DLD1 (cell line): ENCODE data around the gene MS4A12.
"Not testable (repeated sequence)": the region's sequence is repeated elsewhere in the genome, so short reads cannot be mapped to it uniquely, and the experiment has no call there.

Experiments used
- in situ Hi-C: cut with HindIII; loops from 2 replicates; pipeline ENCODE4 v1.10.0; 2017; ENCODE audit warnings: low sequenced_read_pairs

Gene MS4A12, protein sequence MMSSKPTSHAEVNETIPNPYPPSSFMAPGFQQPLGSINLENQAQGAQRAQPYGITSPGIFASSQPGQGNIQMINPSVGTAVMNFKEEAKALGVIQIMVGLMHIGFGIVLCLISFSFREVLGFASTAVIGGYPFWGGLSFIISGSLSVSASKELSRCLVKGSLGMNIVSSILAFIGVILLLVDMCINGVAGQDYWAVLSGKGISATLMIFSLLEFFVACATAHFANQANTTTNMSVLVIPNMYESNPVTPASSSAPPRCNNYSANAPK

DNA sequence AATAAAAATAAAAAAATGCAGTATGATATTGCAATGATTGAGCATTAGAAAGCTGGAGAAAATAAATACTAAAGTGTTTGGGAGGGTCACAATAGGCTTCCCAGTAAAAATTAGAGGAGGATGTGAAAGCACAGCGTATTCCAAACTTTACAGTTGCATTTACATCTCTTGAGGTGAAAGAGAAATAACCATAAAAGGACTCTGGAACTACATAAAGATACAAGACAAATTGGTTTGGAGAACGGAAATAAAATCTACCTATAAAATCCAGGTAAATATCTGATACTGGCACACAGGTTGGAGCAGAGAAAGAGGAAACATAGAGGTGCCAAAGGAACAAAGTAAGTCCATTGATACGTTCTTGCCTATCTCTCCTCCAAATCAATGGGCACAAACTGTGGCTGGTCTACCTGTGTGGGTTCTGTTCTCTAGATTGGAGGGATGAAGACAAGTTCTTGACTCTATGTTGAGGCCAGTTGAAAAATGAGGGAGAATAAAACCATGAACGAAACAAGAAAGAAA lies at the start of gene MS4A12:
Gene MS4A12 (plus strand): TSS at position 291 of the 522 bp plus-strand sequence. CDS start 4,541 bp downstream, outside the sequence.
- in situ Hi-C loops = no loop called here

DNA sequence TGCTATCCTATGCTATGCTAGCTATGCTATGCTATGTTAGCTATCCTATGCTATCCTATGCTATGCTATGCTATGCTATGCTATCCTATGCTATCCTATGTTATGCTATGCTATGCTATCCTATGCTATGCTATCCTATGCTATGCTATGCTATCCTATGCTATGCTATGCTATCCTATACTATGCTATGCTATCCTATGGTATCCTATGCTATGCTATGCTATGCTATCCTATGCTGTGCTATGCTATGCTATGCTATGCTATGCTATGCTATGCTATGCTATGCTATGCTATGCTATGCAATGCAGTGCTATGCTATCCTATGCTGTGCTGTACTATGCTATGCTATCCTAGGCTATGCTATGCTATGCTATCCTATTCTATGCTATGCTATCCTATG lies 45.5 kb upstream of the MS4A12 start:
- in situ Hi-C loops = no loop called here

DNA sequence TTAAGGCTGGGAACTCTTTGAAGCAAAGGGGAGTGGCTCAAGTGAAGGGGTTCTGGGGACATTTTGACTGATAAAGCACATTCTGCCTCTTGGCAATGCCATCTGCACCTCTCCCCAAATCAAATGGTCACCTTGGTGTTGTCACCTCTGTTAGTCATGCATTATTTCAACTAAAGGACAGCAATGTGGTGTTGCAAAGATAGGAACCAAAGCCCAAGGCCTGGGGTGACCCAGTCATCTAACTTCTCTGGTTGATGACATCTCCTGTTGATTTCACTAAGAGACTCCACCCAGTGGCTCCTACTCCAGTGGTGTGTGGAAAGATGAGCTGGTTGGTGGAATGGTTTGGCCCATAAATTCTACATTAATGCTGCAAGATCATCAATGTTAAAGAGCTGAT lies 44.7 kb upstream of the MS4A12 start:
- in situ Hi-C loops = no loop called here

- in situ Hi-C loops = not testable (repeated sequence)
These were observed 41.4 kb upstream of the MS4A12 start for GRCh38 chr11:60451185-60451584.

DNA sequence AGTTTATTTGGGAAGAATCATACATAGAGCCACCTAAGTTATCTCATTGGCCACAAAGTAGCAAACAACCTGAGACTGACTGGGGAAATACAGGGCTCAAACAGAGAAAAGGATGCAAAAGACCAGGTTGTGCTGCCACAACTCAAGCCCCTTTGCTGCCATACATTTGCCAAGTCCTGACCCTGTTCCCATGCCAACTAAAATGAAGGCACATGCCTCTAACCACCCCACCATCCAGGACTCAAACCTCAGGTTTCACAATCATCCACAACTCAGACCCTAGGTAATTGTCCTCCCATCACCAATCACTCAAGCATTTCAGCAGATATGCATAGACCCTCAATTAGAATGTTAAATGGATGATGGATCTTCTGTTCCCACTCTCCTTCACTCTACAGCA lies 38.4 kb upstream of the MS4A12 start:
- in situ Hi-C loops = no loop called here

DNA sequence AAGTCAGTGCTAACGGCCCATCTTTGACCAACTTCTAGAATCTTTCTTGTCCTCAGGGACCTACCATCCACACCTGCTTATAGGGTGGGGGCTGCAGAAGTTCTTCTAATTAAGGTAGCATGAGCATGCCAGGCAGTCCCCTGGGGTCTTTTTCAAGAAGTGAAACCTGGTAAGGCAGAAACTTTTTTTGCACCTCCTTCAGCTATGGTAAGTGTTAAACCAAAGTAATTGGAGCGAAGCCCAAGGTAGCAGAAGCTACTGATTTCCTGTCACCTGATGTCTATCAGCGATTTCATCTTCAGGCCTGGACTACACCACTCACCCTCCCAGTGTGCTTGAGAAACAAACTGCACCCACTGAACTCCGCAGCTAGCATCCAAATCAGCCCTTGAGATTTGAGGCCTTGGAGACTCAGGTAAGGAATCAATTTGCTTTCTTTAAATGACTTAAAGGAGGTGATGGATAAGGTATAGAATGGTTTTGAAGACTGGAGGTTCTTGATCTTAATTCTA lies 37.0 kb upstream of the MS4A12 start, which contains the start of gene MS4A1:
Gene MS4A1 (plus strand): TSS at position 317 of the 512 bp plus-strand sequence. CDS start 6,528 bp downstream, outside the sequence.
- in situ Hi-C loops = no loop called here

GRCh38 chr11:60457576-60457975 lies 35.0 kb upstream of the MS4A12 start:
- in situ Hi-C loops = no loop called here

- in situ Hi-C loops = no loop called here
These were observed 33.2 kb upstream of the MS4A12 start for GRCh38 chr11:60459345-60459744.

GRCh38 chr11:60468829-60469228 lies 23.7 kb upstream of the MS4A12 start:
- in situ Hi-C loops = no loop called here

DNA sequence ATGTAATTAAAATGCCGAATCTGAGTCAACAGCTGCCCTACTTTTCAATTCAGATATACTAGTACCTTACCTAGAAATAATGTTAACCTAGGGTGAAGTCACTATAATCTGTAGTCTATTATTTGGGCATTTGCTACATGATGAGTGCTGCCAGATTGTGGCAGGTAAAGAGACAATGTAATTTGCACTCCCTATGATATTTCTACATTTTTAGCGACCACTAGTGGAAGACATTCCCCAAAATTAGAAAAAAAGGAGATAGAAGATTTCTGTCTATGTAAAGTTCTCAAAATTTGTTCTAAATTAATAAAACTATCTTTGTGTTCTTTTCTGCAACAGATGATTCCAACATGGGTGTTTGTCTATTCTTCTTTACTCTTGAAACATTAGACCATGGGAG lies 22.9 kb upstream of the MS4A12 start:
- in situ Hi-C loops = no loop called here

DNA sequence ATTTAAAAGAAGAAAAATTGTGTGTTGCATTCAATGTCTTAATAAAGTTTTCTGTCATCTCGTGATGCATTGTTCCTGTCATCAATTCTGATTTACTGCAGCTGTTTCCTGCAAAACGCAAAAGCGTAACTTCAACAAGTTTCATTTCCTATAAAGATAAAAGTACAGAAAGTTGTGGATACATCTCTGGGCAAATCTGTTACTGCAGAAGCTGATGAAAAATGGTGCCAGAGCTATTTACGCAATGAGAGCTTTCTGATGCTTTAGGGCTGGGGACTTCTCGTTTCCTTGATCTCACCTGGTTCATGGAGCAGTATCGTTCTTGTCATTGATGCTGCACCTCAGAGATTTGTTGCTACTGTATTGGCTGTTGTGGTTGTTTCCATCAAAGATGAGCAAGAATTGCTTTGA lies 15.5 kb upstream of the MS4A12 start:
- in situ Hi-C loops = no loop called here

GRCh38 chr11:60482361-60482760 lies 10.2 kb upstream of the MS4A12 start:
- in situ Hi-C loops = no loop called here

GRCh38 chr11:60485987-60486386 lies 6.6 kb upstream of the MS4A12 start:
- in situ Hi-C loops = no loop called here

- in situ Hi-C loops = no loop called here
These were observed 876 bp downstream of the MS4A12 start for GRCh38 chr11:60493454-60493853.

- in situ Hi-C loops = no loop called here
These were observed 5.8 kb downstream of the MS4A12 start for GRCh38 chr11:60498399-60498798.

DNA sequence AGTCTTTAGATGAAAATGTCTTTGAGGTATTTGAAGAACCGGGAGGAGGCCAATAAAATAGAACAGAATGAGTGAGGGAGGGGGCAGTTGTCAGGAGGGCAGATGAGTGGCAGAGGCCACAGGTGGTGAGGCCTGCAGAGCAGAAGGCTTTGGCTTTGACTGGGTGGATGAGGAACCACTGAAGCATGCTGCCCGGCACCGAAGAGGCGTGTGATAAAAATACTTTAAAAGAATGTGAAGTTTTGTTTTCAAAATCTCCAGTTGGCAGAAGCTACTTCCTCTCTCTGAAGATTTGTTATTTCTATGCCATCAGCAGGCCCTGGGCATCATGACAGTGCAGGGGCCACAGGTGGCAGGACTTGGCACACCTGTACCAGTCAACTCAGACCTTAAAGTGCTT lies 6.3 kb downstream of the MS4A12 start:
- in situ Hi-C loops = no loop called here

DNA sequence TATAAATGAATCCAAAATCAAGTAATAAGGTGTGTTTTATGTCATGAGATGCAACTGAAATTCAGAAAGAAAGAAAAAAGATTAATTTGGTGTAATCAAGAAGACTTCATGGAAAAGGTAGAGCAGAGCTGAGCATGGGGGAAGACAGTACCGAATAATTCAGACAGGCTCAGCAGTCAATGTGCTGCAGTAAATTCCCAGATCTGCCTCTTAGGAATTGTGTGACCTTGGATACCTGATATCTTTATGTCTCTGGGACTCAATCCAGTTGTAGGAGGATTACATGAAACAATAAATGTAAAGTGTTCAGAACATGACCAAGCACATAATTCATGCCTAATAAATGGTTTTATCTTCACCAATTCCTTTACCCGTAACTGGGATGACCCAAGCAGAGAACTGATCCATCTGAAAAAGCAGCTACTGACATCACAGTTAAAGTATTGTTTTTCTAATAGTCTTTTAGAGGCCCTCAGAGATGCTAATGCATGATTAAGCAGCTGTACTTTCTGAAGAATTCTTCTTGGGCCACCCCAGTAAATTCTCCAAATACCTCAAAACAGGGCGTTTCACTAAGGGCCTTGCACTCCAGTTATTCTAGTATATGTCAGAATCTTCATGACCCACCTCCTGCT lies 7.8 kb downstream of the MS4A12 start:
- in situ Hi-C loops = no loop called here

DNA sequence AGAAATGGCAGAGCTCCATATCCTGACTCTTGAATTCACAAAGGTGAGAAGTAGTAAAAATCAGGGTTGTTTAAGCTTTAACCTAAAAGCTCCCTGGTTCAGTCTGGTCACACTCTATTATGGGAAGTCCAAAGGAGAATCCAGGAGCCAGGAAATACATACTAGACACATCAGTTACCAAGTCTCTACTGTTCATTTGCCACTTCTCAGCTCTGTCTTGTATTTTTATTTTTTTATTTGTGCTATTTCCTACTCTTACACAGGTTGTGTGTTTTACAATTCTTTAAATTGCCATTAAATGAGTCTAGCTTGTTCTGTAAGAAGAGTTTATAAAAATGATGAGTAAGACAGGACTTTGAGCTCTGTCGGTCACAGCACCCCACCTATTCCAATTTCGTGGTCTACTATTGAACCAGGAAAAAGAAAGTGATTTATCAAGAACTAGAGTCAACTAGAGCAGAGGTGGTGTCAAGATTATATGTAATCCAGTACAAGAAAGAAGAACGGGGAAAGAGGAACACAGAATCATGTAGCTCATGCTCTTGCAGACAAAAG lies 9.7 kb downstream of the MS4A12 start:
- in situ Hi-C loops = no loop called here

DNA sequence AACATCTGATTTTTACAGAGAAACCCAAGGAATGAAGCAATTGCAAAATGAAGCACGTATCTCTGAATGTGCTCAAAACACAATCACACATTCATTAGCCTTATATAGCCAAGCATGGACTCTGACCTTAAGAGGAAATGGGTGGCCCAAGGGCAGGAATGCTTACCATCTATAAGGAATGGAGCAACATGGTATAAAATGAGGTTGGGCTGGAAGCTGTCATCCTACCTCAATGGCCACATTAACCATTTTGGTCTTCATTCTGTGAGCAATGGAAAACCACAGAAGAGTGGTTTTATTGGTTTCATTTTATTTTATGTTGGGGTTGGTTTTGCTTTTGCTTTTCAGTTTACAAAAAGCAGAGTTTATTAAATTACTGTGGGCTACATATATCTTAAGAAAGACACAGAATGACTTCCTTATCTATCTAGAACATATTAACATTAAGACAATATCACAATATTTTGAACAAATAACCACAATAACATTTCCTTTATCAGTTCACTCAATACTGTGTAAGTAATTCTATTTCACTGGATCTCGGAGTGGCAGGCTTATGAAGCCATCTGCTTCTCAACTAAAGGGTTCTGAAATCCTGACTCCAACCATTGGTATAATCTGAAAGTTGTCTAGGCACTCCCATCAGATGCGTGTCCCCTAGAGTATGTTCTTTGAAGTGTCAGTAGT lies 11.8 kb downstream of the MS4A12 start:
- in situ Hi-C loops = no loop called here

DNA sequence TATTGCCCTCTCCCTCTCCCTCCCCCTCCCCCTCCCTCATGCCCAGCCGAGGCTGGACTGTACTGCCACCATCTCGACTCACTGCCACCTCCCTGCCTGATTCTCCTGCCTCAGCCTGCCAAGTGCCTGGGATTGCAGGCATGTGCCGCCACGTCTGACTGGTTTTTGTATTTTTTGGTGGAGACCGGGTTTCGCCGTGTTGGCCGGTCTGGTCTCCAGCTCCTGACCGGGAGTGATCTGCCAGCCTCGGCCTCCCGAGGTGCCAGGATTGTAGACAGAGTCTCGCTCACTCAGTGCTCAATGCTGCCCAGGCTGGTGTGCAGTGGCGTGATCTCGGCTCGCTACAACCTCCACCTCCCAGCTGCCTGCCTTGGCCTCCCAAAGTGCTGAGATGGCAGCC lies 17.0 kb downstream of the MS4A12 start:
- in situ Hi-C loops = not testable (repeated sequence)

- in situ Hi-C loops = not testable (repeated sequence)
These were observed 17.6 kb downstream of the MS4A12 start for GRCh38 chr11:60510209-60510608.
